GM21786 (cell line): Measurements from ENCODE around the gene VENTX.
"Not testable (repeated sequence)": the region's sequence is repeated elsewhere in the genome, so short reads cannot be mapped to it uniquely, and the experiment has no call there.

ENCODE experiments used
- ATAC-seq: cut with Tn5 transposase; IDR thresholded peaks from one replicate; pipeline ENCODE4 v1.9.1; 2021; ENCODE audit not compliant: unreplicated experiment

Gene VENTX

GRCh38 chr10:133253361-133253955, 15.8 kb downstream of the VENTX start:
- no peak for ATAC-seq

- no peak for ATAC-seq
These were observed 16.9 kb downstream of the VENTX start for GRCh38 chr10:133254421-133255120.

- no peak for ATAC-seq
These were observed 17.7 kb downstream of the VENTX start for GRCh38 chr10:133255323-133255722.

- ATAC-seq: no peak
These were observed 19.9 kb downstream of the VENTX start for GRCh38 chr10:133257489-133258065.

GRCh38 chr10:133258066-133258817, 20.6 kb downstream of the VENTX start:
- ATAC-seq: no peak

- ATAC-seq: no peak
These were observed 21.4 kb downstream of the VENTX start for GRCh38 chr10:133258818-133259601.

- no peak for ATAC-seq
These were observed 21.9 kb downstream of the VENTX start for GRCh38 chr10:133259602-133259989.

GRCh38 chr10:133260895-133261725, 23.5 kb downstream of the VENTX start:
- ATAC-seq: peak; percentile 56

GRCh38 chr10:133261726-133262325, 24.2 kb downstream of the VENTX start:
- peak; percentile 52 for ATAC-seq

- no peak for ATAC-seq
These were observed 25.0 kb downstream of the VENTX start for GRCh38 chr10:133262696-133263095.

GRCh38 chr10:133263674-133264073, 26.0 kb downstream of the VENTX start:
- ATAC-seq: no peak

- ATAC-seq: no peak
These were observed 26.8 kb downstream of the VENTX start for GRCh38 chr10:133264461-133264860.

- ATAC-seq: not testable (repeated sequence)
These were observed 27.4 kb downstream of the VENTX start for GRCh38 chr10:133265052-133265451.

- ATAC-seq: no peak
These were observed 28.6 kb downstream of the VENTX start for GRCh38 chr10:133266056-133266795.

GRCh38 chr10:133267293-133267692, 29.6 kb downstream of the VENTX start:
- ATAC-seq: no peak

- ATAC-seq: no peak
These were observed 30.2 kb downstream of the VENTX start for GRCh38 chr10:133267829-133268228.

- no peak for ATAC-seq
These were observed 30.9 kb downstream of the VENTX start for GRCh38 chr10:133268532-133268931.

- no peak for ATAC-seq
These were observed 31.7 kb downstream of the VENTX start for GRCh38 chr10:133269367-133269766.

GRCh38 chr10:133270204-133270603, 32.5 kb downstream of the VENTX start:
- ATAC-seq: no peak
